HG03175 (cell line): ENCODE data around the gene BPIFB1.

Experiments used
- ATAC-seq: cut with Tn5 transposase; IDR thresholded peaks from one replicate; pipeline ENCODE4 v1.9.1; 2021; ENCODE audit warnings: mild to moderate bottlenecking, moderate library complexity; ENCODE audit not compliant: unreplicated experiment

Gene BPIFB1

GRCh38 chr20:33291830-33292355 lies 8.9 kb downstream of the BPIFB1 start:
- no peak for ATAC-seq

DNA sequence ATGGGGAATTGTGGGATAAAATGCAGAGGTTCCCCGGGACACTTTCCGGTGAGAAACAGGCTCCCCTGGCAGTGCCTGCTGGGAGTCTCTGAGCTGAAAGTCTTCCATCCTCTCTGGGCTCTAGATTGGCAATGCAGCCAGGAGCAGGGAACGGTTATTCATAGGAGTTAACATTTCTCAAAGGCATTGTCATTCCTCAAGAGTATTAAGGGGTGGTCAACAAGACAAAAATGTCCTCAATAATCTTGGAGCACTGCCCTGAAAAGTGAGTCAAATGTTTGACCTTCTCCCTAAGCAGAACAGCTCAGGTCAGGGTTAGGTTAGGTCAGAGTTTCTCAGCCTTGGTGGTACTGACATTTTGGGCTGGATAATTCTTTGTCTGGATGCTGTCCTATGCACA lies 13.2 kb downstream of the BPIFB1 start:
- no peak for ATAC-seq

GRCh38 chr20:33298391-33298790 lies 15.4 kb downstream of the BPIFB1 start:
- ATAC-seq, result no peak

- ATAC-seq, result no peak
These were observed 16.1 kb downstream of the BPIFB1 start for GRCh38 chr20:33299111-33299603.

GRCh38 chr20:33301192-33301930 lies 18.3 kb downstream of the BPIFB1 start:
- ATAC-seq, result no peak

DNA sequence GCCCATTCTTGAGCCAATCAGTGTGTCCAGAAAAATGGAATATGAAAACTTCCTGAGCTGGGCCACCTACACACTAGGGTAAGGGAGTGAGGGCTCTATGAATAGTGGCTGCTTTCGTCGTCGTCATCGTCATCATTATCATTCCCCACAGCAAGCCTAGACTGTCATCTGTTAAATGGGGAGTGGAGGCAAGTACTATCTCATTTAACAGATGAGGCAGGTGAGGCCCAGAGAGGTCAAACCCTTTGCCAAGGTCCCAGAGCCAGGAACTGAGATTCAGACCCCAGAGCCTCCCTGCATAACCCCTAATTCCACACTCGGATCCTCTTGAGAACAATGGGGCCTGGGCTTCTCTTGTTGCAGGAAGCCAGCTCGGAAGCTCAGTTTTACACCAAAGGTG lies 20.6 kb downstream of the BPIFB1 start:
- no peak for ATAC-seq

- ATAC-seq, result no peak
These were observed 21.0 kb downstream of the BPIFB1 start for GRCh38 chr20:33304046-33304445.

DNA sequence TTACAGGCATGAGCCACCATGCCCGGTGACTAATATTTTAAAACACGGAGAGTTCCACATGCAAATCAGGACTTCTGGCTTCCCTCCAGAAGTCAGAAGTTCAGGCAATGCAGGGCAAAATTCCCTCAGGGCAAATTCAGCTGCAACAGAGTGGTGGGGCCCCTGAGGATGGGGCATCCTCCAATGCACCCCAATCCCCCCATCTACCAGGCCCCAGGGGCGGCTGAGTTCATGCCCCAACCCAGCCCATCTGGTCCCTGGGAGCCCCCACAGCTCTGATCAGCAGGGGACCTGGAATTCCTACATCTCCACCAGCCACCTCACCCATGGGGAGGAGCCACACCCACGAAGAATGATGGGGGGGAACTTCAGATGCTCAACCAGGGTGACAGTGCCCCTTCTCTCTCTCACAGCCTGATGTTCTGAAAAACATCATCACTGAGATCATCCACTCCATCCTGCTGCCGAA lies 22.6 kb downstream of the BPIFB1 start:
- ATAC-seq, result no peak

GRCh38 chr20:33306228-33306627 lies 23.2 kb downstream of the BPIFB1 start:
- no peak for ATAC-seq

DNA sequence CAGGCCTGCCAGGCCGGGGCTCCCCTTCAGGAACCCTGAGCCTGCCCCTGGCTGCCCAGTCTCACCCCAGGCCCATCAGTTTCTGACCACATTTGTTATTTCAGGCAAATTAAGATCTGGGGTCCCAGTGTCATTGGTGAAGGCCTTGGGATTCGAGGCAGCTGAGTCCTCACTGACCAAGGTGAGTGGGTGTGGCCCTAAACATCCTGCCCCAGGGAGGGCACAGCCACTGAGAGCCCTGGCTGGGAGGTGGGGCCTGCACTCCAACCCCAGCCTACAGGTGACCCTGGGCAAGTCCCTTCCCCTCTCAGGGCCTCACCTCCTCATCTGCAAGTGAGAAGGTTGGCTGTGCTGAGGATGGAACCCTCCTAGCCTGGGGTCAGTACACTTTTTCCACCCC lies 23.8 kb downstream of the BPIFB1 start:
- no peak for ATAC-seq

DNA sequence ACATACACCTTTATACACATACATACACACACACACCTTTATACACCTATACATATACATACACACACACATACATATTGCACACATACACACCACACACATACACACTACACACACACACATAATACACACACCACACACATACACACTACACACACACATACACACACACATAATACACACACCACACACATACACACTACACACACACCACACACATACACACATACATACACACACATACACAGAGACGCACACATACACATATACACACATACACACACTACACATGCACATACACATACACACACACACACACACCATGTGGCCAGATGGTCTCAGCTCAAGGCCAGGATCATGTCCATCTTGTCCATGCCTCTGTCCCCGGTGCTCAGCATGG lies 25.7 kb downstream of the BPIFB1 start:
- no peak for ATAC-seq

GRCh38 chr20:33309631-33310030 lies 26.6 kb downstream of the BPIFB1 start:
- no peak for ATAC-seq

GRCh38 chr20:33310327-33310899 lies 27.4 kb downstream of the BPIFB1 start:
- ATAC-seq, result no peak

- ATAC-seq, result no peak
These were observed 28.0 kb downstream of the BPIFB1 start for GRCh38 chr20:33311011-33311410.

DNA sequence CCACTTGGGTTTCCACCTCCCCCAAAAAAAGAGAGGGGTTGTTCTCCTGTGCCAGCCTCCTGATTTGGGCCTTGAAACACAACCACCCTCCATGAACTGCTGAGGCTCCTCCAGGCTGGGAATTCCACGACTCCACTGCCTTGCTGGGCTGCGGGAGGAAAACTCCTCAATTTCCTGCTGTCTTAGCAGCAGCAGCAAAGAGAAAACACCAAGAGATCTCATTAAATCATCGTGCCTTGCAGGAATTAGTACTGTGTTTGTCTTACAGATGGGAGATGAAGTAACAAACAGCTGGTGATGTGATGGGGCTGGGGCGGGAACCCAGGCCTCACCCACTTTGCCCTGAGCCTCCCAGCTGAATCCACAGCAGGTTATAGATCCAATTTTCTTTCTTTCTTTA lies 29.0 kb downstream of the BPIFB1 start:
- ATAC-seq, result no peak

DNA sequence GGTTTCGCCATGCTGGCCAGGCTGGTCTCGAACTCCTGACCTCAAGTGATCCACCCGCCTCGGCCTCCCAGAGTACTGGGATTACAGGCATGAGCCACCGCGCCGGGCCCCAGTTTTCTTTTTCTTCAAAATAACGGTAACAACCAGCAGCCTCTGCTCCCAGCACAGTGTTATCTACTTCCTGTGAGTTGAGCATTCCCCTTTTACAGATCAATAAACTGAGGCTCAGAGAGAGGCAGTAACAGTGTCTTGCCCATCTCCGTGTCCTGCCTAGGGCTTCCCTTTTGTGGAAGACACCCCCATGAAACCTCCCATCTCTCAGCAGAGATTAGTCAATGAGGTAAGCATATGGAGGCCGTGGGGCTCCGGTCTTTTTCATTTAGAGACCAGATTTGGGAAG lies 29.6 kb downstream of the BPIFB1 start:
- ATAC-seq, result no peak

- ATAC-seq, result no peak
These were observed 30.8 kb downstream of the BPIFB1 start for GRCh38 chr20:33313686-33314314.

DNA sequence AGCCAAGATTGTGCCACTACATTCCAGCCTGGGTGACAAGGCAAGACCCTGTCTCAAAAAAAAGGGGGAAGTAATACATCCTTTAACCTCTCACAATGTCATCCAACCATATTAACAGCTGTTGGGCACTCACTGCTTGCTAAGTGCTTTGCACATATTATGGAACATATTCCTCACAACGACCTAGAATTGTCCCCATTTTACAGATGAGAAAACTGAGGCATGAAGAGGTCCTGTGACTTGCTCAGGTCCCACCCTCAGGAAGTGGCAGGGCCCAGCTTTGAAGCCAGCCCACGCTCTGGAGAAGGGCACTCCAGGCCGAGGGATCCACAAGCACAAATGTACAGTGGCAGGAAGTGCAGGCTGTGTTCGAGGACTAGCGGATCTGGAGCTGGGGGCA lies 33.3 kb downstream of the BPIFB1 start:
- no peak for ATAC-seq

DNA sequence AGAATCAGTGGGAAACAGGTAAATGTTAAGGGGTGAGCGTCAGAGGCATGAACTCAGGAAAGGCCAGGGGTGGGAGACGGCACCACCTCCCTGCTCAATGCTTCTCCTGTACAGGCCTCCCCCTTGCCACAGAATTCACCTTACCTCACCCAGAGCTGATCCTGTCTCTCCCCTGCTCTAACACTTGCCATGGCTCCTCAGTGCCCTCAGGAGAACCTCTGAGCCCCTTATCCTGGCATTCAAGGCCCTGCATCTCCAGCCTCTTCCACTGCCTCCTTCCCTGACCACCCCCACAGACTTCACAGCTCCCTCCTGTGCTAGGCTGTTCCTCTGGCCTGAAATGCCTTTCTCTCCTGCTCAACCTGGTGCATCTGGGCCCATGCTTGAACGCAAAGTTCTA lies 33.9 kb downstream of the BPIFB1 start:
- no peak for ATAC-seq

DNA sequence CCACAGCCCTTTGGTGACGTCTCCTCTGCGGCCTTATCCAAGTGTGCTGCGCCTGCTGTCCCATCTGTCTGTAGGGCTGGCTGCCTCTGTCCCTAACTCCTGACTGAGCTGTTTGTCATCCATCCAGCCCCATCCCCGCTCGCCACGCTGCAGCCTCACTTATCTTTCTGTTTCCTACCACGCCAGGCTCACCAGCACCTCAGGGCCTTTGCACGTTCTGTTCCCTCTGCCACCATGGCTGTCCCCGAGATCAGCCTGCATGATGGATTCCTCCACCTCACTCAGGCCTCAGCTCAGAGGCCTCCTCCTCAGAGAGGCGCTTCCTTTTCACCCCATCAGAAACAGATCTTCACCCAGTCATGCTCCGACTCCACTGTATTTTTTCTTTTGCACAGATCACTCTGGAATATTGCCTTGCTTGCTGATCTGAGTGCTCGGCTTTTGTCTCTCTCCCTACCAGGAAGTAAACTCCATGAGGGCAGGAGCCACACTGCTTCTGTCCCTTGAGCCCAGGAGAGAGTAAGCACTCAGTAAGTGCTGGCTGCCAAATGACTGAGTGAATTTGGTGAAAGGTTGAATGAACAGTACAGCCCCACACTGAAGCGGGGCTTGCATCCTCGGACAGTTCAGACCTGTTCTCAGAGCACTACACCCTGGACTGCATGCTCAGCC lies 34.5 kb downstream of the BPIFB1 start:
- no peak for ATAC-seq

DNA sequence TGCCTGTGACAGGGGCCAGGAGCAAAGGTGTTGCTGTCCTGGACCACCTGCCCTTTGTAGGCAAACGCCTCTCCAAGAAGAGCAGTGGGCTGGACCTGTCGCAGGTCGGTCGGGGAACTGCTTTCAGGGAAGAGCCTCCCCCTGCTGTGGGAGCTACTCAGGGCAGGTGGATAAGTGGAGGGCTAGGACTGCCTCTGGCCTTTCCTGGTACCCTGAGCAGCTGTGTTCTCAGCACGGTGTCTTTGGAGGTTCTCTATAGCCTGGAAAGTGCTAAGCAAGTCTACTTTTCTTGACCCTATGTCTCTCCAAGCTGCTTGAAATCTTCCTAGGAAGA lies 35.0 kb downstream of the BPIFB1 start:
- no peak for ATAC-seq
